Stimulated activated effector memory CD8-positive, alpha-beta T cell treated with anti-CD3 and anti-CD28 coated beads, Interleukin-12 subunit alpha, Interleukin-12 subunit beta, amount 100 ng/mL, for 72 hours (primary cell): ENCODE results near the gene ACBD6.

Experiments
- ATAC-seq: fragments of 150-1000 bp; cut with Tn5 transposase; 2 replicates; pipeline ENCODE4 v1.10.0; 2021
- DNase-seq, 2 donors: peaks; one replicate each; pipeline ENCODE4 v3.0.0; 2021 to 2022; ENCODE audit warnings: low spot score in 2 of 2
- H3K27ac Mint-ChIP-seq: one replicate; pipeline ENCODE4 v1.8.0; 2022; ENCODE audit warnings: mild to moderate bottlenecking, mixed read lengths
- H3K36me3 Mint-ChIP-seq: one replicate; pipeline ENCODE4 v1.8.0; 2022; ENCODE audit warnings: mild to moderate bottlenecking, mixed read lengths
- H3K4me1 Mint-ChIP-seq: one replicate; pipeline ENCODE4 v1.8.0; 2022; ENCODE audit warnings: mixed read lengths
- H3K4me3 Mint-ChIP-seq: one replicate; pipeline ENCODE4 v1.8.0; 2022; ENCODE audit warnings: mild to moderate bottlenecking, mixed read lengths
- H3K9me3 Mint-ChIP-seq: one replicate; pipeline ENCODE4 v1.8.0; 2022; ENCODE audit warnings: mixed read lengths

Gene ACBD6

DNA sequence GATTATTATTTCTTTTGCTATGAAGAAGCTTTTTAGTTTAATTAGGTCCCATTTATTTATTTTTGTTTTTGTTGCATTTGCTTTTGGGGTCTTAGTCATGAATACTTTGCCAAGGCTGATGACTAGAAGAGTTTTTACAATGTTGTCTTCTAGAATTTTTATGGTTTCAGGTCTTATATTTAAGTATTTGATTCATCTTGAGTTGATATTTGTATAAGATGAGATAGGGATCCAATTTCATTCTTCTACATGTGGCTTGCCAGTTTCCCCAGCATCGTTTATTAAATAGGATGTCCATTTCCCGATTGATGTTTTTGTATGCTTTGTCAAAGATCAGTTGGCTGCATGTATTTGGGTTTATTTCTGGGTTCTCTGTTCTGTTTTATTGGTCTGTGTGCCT is 8.5 kb upstream of the ACBD6 start:
- Mint-ChIP-seq H3K36me3 (no peaks in the 10 kb centered on the region), H3K4me1 (peaks cover 4% of the 10 kb centered on the region), H3K9me3 (no peaks in the 10 kb centered on the region), H3K27ac (no peak overlapping the region), H3K4me3 (no peak overlapping the region)
- DNase-seq (no peak), ATAC-seq (no peak)

DNA sequence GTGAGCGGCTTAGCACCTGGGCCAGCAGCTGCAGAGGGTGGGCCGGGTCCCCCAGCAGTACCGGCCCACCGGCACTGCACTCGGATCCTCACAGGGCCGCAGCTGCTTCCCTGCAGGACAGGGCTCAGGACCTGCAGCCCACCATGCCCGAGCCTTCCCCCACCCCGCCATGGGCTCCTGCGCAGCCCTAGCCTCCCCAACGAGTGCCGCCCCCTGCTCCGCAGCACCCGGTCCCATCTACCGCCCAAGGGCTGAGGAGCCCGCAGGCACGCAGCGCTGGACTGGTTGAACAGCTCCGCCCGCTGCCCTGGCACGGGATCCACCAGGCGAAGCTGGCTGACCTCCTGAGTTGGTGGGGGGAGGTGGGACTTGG is 6.3 kb upstream of the ACBD6 start:
- H3K27ac Mint-ChIP-seq: no peak overlapping the region
- H3K36me3 Mint-ChIP-seq: no peaks in the 10 kb centered on the region
- no peaks in the 10 kb centered on the region for H3K9me3 Mint-ChIP-seq
- no peak overlapping the region for H3K4me3 Mint-ChIP-seq
- DNase-seq: no peak
- no peak for ATAC-seq
- peaks cover 5% of the 10 kb centered on the region for H3K4me1 Mint-ChIP-seq

DNA sequence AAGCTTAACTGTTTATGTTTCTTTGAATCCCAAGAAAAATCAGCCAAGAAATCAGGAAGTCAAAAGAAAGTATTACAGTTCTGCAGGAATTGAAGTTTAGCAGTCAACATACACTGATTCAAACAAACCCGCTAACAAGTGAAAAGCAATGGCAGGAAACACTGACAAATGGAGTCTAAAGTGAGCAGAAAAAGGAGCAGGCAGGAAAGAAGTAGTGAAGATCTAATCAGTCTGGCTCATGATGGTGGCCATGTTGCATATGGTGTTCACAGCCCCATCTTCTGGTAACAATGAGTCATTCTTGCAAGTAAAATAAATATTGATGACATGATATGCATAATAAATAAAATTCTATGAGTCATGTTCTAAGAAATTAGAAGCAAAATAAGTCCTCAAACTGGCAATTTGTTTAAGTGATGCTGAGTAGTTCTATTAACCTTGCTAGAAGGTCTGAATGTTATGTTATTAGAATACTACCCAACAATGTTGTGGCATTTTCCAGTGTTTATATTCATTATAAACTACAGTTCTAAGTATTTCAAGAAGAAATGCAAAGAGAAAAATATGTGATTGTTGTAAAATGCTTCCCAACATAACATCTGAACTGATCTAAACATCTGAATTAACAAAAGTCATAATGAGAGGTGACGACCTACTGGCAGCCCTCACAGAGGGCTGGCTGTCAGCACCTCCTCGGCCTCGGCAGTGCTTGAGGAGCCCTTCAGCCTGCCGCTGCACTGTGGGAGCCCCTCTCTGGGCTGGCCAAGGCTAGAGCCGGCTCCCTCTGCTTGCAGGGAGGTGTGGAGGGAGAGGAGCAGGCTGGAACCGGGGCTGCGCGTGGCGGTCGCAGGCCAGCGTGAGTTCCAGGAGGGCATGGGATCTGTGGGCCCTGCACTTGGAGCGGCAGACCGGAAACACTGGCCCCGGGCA is 5.7 kb upstream of the ACBD6 start:
- ATAC-seq (no peak), DNase-seq (no peak)
- peaks cover 11% of the 10 kb centered on the region for H3K4me1 Mint-ChIP-seq
- no peak overlapping the region for H3K27ac Mint-ChIP-seq
- no peaks in the 10 kb centered on the region for H3K9me3 Mint-ChIP-seq
- H3K4me3 Mint-ChIP-seq: no peak overlapping the region
- H3K36me3 Mint-ChIP-seq: peaks cover 2% of the 10 kb centered on the region

DNA sequence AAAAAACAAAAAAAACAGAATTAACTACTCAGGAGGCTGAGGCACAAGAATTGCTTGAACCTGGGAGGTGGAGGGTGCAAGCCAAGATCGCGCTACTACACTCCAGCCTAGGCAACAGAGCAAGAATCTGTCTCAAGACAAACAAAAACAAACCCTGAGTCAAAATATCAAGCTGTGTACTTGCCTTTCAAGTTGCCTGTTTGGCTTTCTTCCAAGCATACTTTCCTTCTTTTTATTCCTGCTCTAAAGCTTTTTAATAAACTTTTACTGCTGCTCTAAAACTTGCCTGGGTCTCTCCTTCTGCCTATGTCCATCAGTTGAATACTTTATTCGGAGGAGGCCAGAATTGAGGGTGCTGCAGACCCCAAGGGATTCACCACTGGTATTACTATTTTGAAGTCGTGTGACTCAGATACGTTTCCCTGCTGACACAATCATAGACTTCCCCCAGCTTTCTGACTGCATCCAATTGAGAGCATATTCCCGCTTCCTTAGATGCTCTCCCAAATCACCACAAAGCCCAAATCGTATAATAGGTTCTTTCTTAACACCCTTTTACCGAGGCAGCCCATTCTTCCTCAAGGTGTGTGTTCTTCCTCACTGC is 3.5 kb upstream of the ACBD6 start:
- peaks cover 22% of the 10 kb centered on the region for H3K36me3 Mint-ChIP-seq
- H3K27ac Mint-ChIP-seq: no peak overlapping the region
- ATAC-seq (no peak), DNase-seq (no peak)
- no peaks in the 10 kb centered on the region for H3K9me3 Mint-ChIP-seq
- peaks cover 24% of the 10 kb centered on the region for H3K4me1 Mint-ChIP-seq
- no peak overlapping the region for H3K4me3 Mint-ChIP-seq

DNA sequence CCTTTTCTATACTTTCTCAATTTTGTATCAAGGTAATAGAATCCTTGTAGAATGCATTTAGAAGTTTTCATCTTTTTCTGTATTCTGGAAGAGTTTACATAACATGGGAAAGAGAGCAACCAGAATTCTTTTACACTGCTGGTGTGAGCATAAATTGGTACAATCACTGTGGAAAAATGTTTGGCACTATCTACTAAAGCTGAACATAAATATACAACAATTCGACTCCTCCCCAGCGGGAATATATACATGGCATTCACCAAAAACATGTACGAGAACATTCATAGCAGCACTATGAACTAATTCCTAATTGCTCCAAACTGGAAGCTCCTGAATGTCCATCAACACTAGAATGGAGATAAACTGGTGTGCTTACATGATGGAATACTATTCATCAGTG is 1.8 kb upstream of the ACBD6 start:
- no peak overlapping the region for H3K4me3 Mint-ChIP-seq

DNA sequence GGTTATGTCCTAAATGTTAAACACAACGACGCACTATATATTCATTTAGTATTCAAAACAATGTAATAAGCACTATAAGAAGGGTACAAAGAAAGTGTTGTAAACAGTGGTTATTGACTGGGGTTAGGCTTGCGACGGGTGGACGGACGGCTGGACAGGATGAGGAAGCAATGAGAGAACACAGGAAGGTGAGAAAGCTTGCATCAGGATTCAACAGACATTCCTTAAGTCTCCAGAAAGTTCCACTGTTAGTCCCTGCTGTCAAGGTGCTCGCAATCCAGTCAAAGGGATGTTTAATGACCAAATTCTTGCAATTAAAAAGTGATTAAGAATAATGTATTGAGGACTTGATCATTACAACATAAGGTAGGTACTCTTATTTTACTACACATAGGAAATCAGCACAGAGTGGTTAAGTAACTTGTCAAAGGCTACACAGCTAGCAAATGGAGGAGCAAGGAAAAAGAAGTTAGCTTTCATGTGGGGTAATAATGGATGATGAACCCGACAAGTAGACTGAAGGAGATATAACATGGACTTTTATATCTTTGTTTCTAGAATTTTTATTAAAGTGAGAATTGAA is 994 bp upstream of the ACBD6 start:
- ATAC-seq: no peak
- DNase-seq: no peak
- Mint-ChIP-seq H3K4me3 (peak overlapping the region; percentile 95), H3K27ac (peak overlapping the region; percentile 98), H3K9me3 (no peaks in the 10 kb centered on the region), H3K36me3 (peaks cover 43% of the 10 kb centered on the region), H3K4me1 (peaks cover 24% of the 10 kb centered on the region)

More for the DNA sequence above, 1.8 kb upstream of the ACBD6 start:
- no peak overlapping the region for H3K27ac Mint-ChIP-seq
- H3K36me3 Mint-ChIP-seq: peaks cover 35% of the 10 kb centered on the region
- DNase-seq (no peak), ATAC-seq (no peak)
- H3K4me1 Mint-ChIP-seq: peaks cover 24% of the 10 kb centered on the region
- H3K9me3 Mint-ChIP-seq: no peaks in the 10 kb centered on the region

DNA sequence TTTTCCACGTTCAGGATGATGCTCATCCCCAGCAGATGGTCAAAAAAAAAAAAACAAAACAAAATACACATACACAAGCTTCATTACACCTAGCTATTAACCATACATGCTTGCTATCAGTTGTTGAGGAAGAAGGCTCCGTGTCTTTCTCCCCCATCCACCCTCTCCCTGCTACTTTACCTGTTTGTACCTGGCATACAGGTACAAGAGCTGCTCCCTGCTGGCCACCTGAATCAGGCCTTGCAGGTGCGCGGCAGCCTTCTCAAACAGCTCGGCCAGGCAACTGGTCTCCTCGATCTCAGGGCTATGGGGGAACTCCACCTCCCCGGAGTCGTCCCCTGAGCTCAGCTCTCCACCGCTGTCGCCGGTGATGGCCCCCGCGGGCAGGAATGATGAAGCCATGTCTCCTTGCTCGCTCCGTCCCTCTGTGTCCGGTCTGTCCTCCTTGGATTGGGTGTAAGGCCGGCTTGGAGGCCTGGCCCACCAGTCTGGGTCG is 464 bp downstream of the ACBD6 start:
- Mint-ChIP-seq H3K36me3 (peaks cover 55% of the 10 kb centered on the region), H3K9me3 (no peaks in the 10 kb centered on the region), H3K4me1 (peaks cover 20% of the 10 kb centered on the region), H3K27ac (peak overlapping the region; percentile 98), H3K4me3 (peak overlapping the region; percentile 95)
- ATAC-seq (peak; percentile 52), DNase-seq (no peak)

DNA sequence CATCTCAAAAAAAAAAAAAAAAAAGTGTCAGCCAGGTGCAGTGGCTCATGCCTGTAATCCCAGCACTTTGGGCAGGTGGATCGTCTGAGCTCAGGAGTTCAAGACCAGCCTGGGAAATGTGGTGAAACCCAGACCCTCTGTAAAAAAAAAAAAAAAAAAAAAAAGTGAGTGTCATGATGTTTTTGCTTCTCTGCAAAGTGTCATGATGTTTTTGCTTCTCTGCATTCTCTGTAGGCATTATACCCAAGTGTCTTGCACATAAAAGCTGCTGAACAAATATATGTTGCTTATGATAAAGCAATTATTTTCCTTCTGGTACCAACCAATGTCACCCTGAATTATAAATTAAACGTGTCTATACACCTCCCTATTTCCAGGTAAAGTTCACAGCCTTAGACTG is 1.7 kb downstream of the ACBD6 start:
- peak overlapping the region; percentile 95 for H3K4me3 Mint-ChIP-seq
- no peaks in the 10 kb centered on the region for H3K9me3 Mint-ChIP-seq
- H3K4me1 Mint-ChIP-seq: peaks cover 27% of the 10 kb centered on the region
- peak overlapping the region; percentile 98 for H3K27ac Mint-ChIP-seq
- DNase-seq: no peak
- peaks cover 62% of the 10 kb centered on the region for H3K36me3 Mint-ChIP-seq
- no peak for ATAC-seq

DNA sequence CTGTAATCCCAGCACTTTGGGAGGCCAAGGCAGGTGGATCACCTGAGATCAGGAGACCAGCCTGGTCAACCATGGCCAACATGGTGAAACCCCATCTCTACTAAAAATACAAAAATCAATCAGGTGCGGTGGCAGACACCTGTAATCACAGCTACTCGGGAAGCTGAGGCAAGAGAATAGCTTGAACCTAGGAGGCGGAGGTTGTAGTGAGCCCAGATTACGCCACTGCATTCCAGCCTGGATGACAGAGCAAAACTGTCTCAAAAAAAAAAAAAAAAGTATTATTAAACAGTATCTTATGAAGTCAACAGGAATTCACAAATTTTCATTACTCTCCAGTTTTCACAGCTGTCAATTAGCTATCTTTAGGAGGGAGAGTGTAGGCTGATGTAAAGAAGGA is 3.8 kb downstream of the ACBD6 start:
- ATAC-seq (no peak), DNase-seq (no peak)
- H3K4me3 Mint-ChIP-seq: no peak overlapping the region
- H3K27ac Mint-ChIP-seq: no peak overlapping the region
- peaks cover 25% of the 10 kb centered on the region for H3K4me1 Mint-ChIP-seq
- H3K9me3 Mint-ChIP-seq: no peaks in the 10 kb centered on the region
- peaks cover 78% of the 10 kb centered on the region for H3K36me3 Mint-ChIP-seq

DNA sequence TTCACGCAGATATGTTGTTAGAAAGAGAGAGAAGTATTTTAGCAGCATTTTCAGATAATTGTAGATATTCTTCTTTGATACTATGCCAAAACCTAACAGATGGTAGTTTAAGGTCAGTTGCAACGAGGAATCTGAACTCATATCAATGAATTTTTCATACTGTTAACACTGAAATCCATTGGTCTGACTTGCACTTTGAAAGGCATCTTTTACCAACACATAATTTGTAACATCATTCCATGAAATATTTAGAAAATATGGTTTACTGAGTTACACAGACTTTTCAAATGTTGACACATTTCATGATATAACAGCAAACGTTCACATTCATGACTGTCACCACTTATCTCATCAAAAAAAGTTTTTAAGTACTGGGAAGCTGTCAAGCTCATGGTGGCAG is 4.6 kb downstream of the ACBD6 start:
- ATAC-seq (no peak), DNase-seq (no peak)
- Mint-ChIP-seq H3K4me1 (peaks cover 17% of the 10 kb centered on the region), H3K4me3 (no peak overlapping the region), H3K36me3 (peaks cover 82% of the 10 kb centered on the region), H3K9me3 (no peaks in the 10 kb centered on the region), H3K27ac (no peak overlapping the region)

DNA sequence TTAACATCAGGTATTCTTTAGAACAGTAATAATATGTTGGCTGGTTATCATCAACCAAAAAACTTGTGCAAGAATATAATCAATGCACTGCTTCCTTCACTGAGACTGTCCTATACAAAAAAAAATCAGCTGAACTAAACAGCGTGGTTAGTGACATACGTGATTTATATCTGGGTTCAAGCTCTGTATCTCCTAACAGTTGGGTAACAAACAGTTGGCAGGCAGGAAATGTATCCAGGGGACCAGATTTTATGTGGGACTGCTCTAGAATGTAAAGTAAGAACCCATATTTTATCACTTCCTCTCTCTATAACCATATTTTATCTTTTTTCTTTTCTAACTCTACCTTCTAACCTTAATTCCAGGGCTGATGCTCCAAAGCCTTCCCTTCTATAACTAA is 8.0 kb downstream of the ACBD6 start:
- no peak for DNase-seq
- no peak for ATAC-seq
- no peaks in the 10 kb centered on the region for H3K9me3 Mint-ChIP-seq
- peaks cover 79% of the 10 kb centered on the region for H3K36me3 Mint-ChIP-seq
- no peak overlapping the region for H3K27ac Mint-ChIP-seq
- H3K4me3 Mint-ChIP-seq: no peak overlapping the region
- peaks cover 6% of the 10 kb centered on the region for H3K4me1 Mint-ChIP-seq

DNA sequence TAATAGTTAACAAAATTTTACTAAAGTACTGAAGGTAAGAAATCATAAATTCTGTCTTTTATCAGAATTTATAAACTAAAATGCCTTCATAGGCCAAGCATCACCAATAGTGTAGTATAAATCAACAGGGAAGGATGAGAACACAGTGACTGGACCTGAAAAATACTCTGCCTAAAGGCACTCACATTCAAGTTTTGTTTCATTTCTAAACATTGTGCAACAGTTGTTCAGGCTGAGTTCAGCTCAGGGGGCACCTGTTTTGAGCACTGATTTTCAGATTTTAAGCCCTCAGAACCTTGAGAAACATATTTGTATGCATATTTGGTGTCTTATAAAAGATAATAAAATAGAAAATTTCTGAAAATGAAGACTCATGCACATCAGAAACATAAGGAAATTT is 12.4 kb downstream of the ACBD6 start:
- Mint-ChIP-seq H3K4me1 (no peaks in the 10 kb centered on the region), H3K4me3 (no peak overlapping the region), H3K27ac (no peak overlapping the region), H3K36me3 (peaks cover 76% of the 10 kb centered on the region), H3K9me3 (no peaks in the 10 kb centered on the region)
- ATAC-seq (no peak), DNase-seq (no peak)

DNA sequence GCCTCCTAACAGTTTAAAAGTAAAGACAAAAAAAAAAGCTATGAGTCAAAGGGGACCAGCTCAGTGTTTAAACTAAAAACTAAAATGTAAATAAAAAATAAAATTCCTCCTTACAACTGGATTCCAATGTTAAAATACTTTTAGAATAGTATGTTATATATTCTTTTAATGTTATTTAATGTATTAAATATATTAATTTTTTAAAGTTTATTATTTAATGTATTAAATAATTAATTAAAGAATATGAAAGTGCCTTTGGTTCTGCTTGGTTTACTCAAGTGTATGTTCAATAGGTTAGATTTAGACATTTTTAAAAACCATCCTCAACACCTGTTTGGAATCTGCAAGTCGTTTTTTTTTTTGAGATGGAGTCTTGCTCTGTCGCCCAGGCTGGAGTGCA is 13.1 kb downstream of the ACBD6 start:
- DNase-seq (no peak), ATAC-seq (no peak)
- Mint-ChIP-seq H3K4me1 (no peaks in the 10 kb centered on the region), H3K36me3 (peaks cover 69% of the 10 kb centered on the region), H3K27ac (no peak overlapping the region), H3K9me3 (no peaks in the 10 kb centered on the region), H3K4me3 (no peak overlapping the region)

DNA sequence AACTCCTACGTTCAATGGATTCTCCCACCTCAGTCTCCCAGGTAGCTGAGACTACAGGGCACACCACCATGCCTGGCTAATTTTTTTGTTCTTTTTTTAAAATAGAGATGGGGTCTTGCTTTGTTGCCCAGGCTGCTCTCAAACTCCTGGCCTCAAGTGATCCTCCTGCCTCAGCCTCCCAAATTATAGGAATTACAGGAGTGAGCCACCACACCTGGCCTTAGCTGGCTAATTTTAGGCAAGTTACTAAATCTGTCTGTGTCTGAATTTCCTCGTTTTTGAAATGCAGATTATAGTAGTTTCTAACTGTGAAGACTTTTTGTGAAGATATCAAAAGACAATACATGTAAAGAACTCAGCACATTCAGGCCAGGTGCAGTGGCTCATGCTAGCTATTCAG is 13.7 kb downstream of the ACBD6 start:
- Mint-ChIP-seq H3K4me3 (no peak overlapping the region), H3K9me3 (no peaks in the 10 kb centered on the region), H3K27ac (no peak overlapping the region), H3K4me1 (no peaks in the 10 kb centered on the region), H3K36me3 (peaks cover 63% of the 10 kb centered on the region)
- DNase-seq: no peak
- ATAC-seq: no peak

DNA sequence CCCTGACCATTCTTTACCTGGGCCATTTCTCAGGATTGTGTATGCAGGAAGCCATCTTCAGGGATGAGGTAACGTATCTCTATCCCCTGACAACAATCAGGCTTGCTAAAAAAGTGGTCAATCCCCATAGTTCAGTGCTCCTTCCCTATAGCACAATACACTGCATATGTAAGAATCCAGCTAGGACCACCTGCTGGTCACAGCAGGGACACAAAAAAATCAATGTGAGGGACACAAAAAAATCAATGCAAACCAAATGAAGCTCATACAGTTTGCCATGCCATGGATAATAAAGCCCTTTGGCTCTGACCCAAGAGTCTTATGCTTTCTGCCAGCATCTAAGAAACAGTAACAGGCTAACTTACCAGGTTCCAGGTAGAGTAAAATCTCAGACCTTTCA is 16.3 kb downstream of the ACBD6 start:
- Mint-ChIP-seq H3K4me3 (no peak overlapping the region), H3K36me3 (peaks cover 46% of the 10 kb centered on the region), H3K4me1 (peaks cover 12% of the 10 kb centered on the region), H3K27ac (no peak overlapping the region), H3K9me3 (no peaks in the 10 kb centered on the region)
- ATAC-seq: no peak
- no peak for DNase-seq

DNA sequence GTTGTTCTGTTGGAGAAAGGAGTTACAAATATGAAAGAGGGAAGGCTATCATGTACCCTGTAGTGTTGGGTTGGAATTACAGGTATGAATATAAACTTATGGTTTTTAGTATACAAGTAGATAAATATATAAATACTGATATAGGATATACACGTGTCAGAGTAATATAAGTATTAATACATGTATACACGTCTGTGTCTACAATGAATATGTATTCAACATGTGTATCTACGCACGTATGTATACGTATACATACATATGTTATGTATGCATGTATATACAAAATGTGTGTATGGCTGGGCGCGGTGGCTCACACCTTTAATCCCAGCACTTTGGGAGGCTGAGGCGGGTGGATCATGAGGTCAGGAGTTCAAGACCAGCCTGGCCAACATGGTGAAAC is 17.9 kb downstream of the ACBD6 start:
- DNase-seq: no peak
- H3K4me1 Mint-ChIP-seq: peaks cover 12% of the 10 kb centered on the region
- ATAC-seq: no peak
- no peaks in the 10 kb centered on the region for H3K9me3 Mint-ChIP-seq
- H3K4me3 Mint-ChIP-seq: no peak overlapping the region
- H3K27ac Mint-ChIP-seq: no peak overlapping the region
- peaks cover 41% of the 10 kb centered on the region for H3K36me3 Mint-ChIP-seq
